ENCODE measurements around the gene DIAPH1. TPM values are rescaled to one million over a fixed set of nuclear protein-coding genes. Genes with fewer than 3 reads are reported as not detected.

The DIAPH1 gene
- total RNA-seq, 1 experiment from 2014 or later = 117 TPM

- H3K27ac Mint-ChIP-seq = no peak within 1 kb of the TSS; a peak in 1 of 7 replicates
These were observed 129.9 kb downstream of the DIAPH1 start, which contains the start of gene PCDHGC5 for GRCh38 chr5:141488591-141489561. Gene PCDHGC5 (plus strand): TSS chr5:141489081. CDS start chr5:141489241, 160 bp downstream.

More at GRCh38 chr5:141488591-141489561, 129.9 kb downstream of the DIAPH1 start, which contains the start of gene PCDHGC5:
- TF ChIP-seq CTCF (conservative IDR thresholded peaks at IDR 0.05) = no peak
- Histone ChIP-seq H3K14ac (ENCODE audit: insufficient read depth, low read length) (no peak within 1 kb of the TSS), H3K27me3 (ENCODE audit: insufficient read depth, low read length) (peaks cover 12% of the 10 kb centered on the region; the same call in 1 of the 2 replicates), H3K4me2 (ENCODE audit: insufficient read depth, insufficient read length, low read length) (no peak within 1 kb of the TSS), H2BK12ac (ENCODE audit: insufficient read length, low read depth, low read length) (no peak within 1 kb of the TSS), H3K23me2 (ENCODE audit: insufficient read length, low read depth, low read length, poor library complexity, severe bottlenecking) (peaks cover 17% of the 10 kb centered on the region), H3T11ph (ENCODE audit: low read length) (no peak within 1 kb of the TSS), H3K23ac (ENCODE audit: insufficient read length, low read depth, low read length) (no peak within 1 kb of the TSS), H2BK5ac (ENCODE audit: insufficient read length, low read length) (no peak within 1 kb of the TSS), H2AK5ac (ENCODE audit: insufficient read length, low read length) (no peak within 1 kb of the TSS), H3K79me2 (ENCODE audit: insufficient read depth, low read length) (no peaks in the 10 kb centered on the region; the same call in 1 of the 2 replicates), H2BK15ac (ENCODE audit: low read depth, low read length) (no peak within 1 kb of the TSS), H4K91ac (ENCODE audit: insufficient read length, low read depth, low read length) (no peak within 1 kb of the TSS), H3K79me1 (ENCODE audit: insufficient read depth, low read depth, low read length, poor library complexity, severe bottlenecking) (no peaks in the 10 kb centered on the region), H3K9ac (ENCODE audit: extremely low read depth, insufficient read length, low read length) (no peak within 1 kb of the TSS), H2BK120ac (ENCODE audit: low read depth, low read length, poor library complexity, severe bottlenecking) (no peak within 1 kb of the TSS), H4K5ac (ENCODE audit: insufficient read length, low read depth, low read length) (no peak within 1 kb of the TSS), H3K27ac (ENCODE audit: insufficient read length, low read depth, low read length) (no peak within 1 kb of the TSS), H3K9me3 (ENCODE audit: control insufficient read depth, low read depth, low read length) (no peaks in the 10 kb centered on the region), H3K18ac (ENCODE audit: insufficient read length, low read depth, low read length) (no peak within 1 kb of the TSS), H2AFZ (ENCODE audit: low read length) (no peak within 1 kb of the TSS), H4K8ac (replicated peaks; ENCODE audit: insufficient read length, low read depth, low read length) (no peak within 1 kb of the TSS), H2BK20ac (ENCODE audit: low read depth, low read length, poor library complexity, severe bottlenecking) (no peak within 1 kb of the TSS), H3K56ac (ENCODE audit: insufficient read length, low read depth, low read length) (no peak within 1 kb of the TSS), H3K4me1 (ENCODE audit: insufficient read depth, low read length) (peaks cover 5% of the 10 kb centered on the region; the same call in 1 of the 2 replicates), H4K20me1 (ENCODE audit: control insufficient read depth, insufficient read depth, insufficient read length) (no peaks in the 10 kb centered on the region), H3K4ac (ENCODE audit: low read depth, low read length) (no peak within 1 kb of the TSS)
- no peak within 1 kb of the TSS for H3K4me3 Mint-ChIP-seq
- peaks cover 16 to 22% (median 16%) of the 10 kb centered on the region in 3 experiments; a peak in 6 of 7 replicates for H3K36me3 Mint-ChIP-seq (ENCODE audit: insufficient read depth in 1 of 3, low read depth in 3 of 3)
- no CpG with 5 or more reads among the region's 14 CpGs for WGBS (ENCODE audit: extremely low coverage, insufficient read length, low lambda C conversion rate)
- DNase-seq = no peak
- peaks cover 26 to 29% of the 10 kb centered on the region in 2 experiments for H3K4me1 Mint-ChIP-seq
- H3K9me3 Mint-ChIP-seq = no peaks in the 10 kb centered on the region
- H3K27me3 Mint-ChIP-seq (ENCODE audit: low read depth) = peaks cover 23% of the 10 kb centered on the region

Measured in H9 (cell line).